ENCODE data around the gene OR9A4.

Gene OR9A4

DNA sequence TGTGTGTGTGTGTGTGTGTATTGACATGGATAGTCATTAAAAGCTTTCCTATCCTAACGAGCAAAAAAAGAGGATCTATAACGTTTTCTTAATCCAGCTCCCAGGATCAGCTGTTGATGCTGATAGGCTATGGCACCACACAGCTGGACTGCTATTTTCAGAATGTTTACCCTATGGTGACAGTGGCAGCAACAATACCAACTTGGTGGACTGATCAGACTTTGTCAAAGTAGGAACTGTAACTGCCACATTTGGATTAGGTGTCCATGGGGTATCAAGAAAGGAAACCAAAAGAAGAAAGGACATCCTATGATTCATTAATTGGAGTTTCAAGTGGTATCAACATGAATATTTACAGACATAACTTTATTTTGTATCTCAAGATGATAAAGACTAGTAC, 33.3 kb downstream of the OR9A4 start:
- DNase-seq: no peak

DNA sequence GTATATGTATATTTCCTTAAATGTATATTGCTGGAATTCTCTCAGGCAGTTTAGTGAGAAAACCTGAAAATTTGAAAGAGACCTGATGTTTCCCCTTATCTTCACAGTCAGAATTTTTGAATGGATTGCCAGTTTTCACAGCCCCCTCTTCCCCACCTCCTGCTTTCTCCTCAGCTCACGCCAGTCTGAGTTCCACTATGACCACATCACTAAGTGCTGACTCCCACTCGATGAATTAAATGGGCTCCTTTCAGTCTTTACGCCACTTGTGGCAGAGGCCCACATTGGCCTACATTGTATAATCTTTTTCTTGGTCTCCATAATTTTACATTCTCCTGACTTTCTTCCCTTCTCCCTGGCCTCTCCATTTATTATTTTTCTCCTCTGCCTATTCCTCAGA, 33.7 kb downstream of the OR9A4 start:
- DNase-seq: no peak

DNA sequence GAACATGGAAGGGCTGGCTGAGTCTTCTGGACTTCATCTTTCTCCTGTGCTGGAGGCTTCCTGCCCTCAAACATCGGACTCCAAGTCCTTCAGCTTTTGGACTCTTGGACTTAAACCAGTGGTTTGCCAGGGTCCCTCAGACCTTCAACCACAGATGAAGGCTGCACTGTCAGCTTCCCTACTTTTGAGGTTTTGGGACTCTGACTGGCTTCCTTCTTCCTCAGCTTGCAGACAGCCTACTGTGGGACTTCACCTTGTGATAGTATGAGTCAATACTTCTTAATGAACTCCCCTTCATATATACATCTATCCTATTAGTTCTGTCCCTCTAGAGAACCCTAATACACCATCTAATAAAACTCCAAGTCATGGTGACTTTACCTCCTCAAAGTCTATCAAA, 34.6 kb downstream of the OR9A4 start:
- no peak for DNase-seq

DNA sequence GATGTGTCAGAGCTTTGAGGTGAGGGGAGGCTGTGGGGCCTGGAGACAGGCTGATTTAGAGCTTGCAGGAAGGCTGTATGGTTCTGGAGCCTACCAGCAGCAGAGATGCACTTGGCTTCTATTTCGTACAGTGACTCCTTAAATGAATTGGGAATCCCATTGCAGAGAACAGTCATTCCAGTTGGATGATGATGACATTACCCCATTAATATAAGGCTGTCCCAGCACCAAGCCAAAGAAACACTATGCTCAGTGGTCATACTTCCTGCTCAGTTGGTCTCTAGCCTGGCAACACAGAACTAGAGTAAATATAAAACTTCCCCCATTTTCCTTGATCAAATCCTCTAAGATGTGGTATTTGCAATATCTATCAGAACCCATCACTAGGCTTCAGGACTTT, 36.3 kb downstream of the OR9A4 start:
- DNase-seq: no peak

DNA sequence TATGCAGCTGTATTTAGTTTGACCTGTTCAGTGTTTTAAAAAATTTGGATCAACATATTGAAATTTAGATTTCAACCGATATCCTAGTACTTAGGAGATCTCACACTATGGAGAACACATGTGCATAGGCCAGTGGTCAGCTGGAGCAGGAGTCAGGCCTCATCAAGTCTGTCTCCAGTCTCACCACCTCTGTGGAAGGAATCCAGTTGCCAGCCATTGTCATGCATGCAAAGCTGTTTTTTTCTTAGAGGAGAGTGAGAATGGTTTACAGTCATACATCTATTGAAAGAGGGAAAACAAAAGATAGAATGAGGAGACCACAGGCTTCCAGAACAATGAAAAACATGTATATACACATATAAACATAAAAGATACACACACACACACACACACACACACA, 38.1 kb downstream of the OR9A4 start:
- no peak for DNase-seq

DNA sequence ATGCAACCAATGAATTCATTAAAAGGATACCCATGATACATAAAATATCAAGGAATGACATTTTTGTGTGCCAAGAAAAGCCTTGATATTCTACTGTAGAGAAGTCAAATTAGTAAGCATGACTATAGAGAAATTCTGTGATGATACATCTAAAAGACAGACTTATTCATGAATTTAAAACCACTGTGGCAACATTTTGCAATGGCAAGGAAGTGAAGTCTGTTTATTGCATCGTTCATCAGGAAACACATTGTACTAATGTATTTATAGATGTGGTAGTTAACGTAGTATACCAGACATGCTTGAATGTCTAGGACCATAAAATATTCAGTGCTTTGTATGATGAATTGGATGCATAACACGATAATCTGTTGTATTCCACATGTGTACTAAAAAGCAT, 39.9 kb downstream of the OR9A4 start:
- DNase-seq: no peak

DNA sequence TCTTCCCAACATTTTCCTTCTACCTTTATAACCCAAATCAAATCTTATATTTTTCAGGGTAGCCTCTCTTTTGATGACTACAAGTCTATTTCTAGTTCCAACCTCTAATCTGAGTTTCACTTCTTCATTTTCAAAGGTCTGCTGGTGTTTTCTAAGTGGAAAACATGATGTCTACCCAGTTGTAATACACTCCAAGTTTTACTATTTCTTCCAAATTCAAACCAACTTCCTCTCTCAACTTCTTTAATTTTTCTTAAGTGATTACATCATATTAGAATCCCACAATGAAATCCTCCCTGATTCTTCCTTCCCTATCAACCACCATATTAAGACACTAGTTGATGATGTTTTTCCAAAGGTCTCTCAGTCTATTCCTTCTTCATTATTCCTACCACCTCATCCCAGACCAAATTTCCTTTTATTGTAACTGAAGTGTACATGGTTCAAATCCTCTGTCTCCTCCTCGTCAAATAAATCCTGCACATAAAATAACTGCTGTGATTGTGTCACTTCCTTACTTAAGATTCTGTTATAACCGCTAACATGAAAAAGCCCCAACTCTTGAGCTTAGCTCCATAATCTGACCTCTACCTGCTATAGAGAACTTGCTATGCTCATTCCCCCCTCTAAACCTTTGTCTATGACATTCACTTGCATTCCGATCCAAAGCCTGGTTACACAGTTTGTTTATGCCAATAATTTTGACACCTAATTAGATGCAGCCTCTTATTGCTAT, 44.7 kb downstream of the OR9A4 start:
- no peak for DNase-seq

All from CD4-positive, alpha-beta T cell treated with Interleukin-10 for 1 hour (primary cell).